HepG2 (cell line): Measurements from ENCODE around the gene FANCG. TPM values are rescaled to one million over a fixed set of nuclear protein-coding genes. Genes with fewer than 3 reads are reported as not detected.

Source experiments
- ATAC-seq: fragments of 200-7000 bp; cut with Tn5 transposase; 3 replicates; pipeline ENCODE4 v1.9.1; 2020; ENCODE audit warnings: mild to moderate bottlenecking, moderate library complexity
- BruUV-seq: library from RNA; stranded (reverse); fragments of 400-500 nt; replicated peaks from 2 replicates; lab custom pipeline; 2021; lab: Mats Ljungman, UMichigan
- CTCF ChIA-PET: fragments of 300-600 bp; formaldehyde crosslinking; extraction: SDS; loops from one replicate; lab custom pipeline; 2021; ENCODE audit warnings: low total read pairs, inconsistent platforms, low intra/inter-chr PET ratio; lab: Yijun Ruan, JAX
- POLR2A ChIA-PET: fragments of 350-600 bp; sonication (Branson Sonifier 250); formaldehyde crosslinking; loops from one replicate; lab custom pipeline; 2020; ENCODE audit warnings: antibody characterized with exemption, inconsistent platforms; lab: Yijun Ruan, JAX
- DNase-seq: peaks from one replicate; pipeline ENCODE4 v3.0.0-alpha.2; 2015; ENCODE audit warnings: low spot score
- FAIRE-seq: peaks from 3 replicates; lab custom pipeline; 2011; peaks lifted over from hg19 to GRCh38; lab: Jason Lieb, UNC
- H2AFZ ChIP-seq: one replicate; pipeline ENCODE4 v1.6.1; 2011; ENCODE audit warnings: low read length, inconsistent platforms
- H3K27ac ChIP-seq: fragments of 300-600 bp; 3 replicates; pipeline ENCODE4 v1.8.0; 2011; ENCODE audit warnings: mixed run types, mild to moderate bottlenecking, mixed read lengths, low read length, inconsistent platforms; ENCODE audit not compliant: insufficient read depth; ENCODE audit errors: extremely low read length
- H3K27me3 ChIP-seq, 2 experiments: fragments of 200-600 bp in 1 of 2; 2 replicates in 1 of 2; 3 replicates in 1 of 2; pipeline versions ENCODE4 v1.6.0 to v1.8.0; 2011; ENCODE audit warnings: low read length in 2 of 2, mild to moderate bottlenecking in 2 of 2, moderate library complexity in 2 of 2, inconsistent platforms in 1 of 2; ENCODE audit not compliant: insufficient read depth in 2 of 2, control insufficient read depth in 1 of 2
- H3K36me3 ChIP-seq, 2 experiments: fragments of 200-600 bp in 1 of 2; replicated peaks in 1 of 2; 2 replicates in 1 of 2; 3 replicates in 1 of 2; pipeline versions ENCODE4 v1.5.1 to v1.8.0; 2011; ENCODE audit warnings: low read length in 2 of 2, inconsistent platforms in 1 of 2; ENCODE audit not compliant: insufficient read depth in 2 of 2, control insufficient read depth in 1 of 2
- H3K4me1 ChIP-seq: 2 replicates; pipeline ENCODE4 v1.5.1; 2012; ENCODE audit warnings: low read length, inconsistent platforms; ENCODE audit not compliant: insufficient read depth
- H3K4me2 ChIP-seq: 2 replicates; pipeline ENCODE4 v1.6.0; 2011; ENCODE audit warnings: low read depth, low read length, inconsistent platforms
- H3K4me3 ChIP-seq, 3 experiments: fragments of 200-600 bp in 1 of 3; sonication (generic), shearing (Covaris generic) in 1 of 3; replicated peaks in 1 of 3; 2 replicates each; pipeline ENCODE4 v1.5.1; 2011 to 2016; ENCODE audit warnings: low read length in 3 of 3, inconsistent platforms in 2 of 3, low read depth in 2 of 3, mild to moderate bottlenecking in 2 of 3, control low read depth in 1 of 3, mixed read lengths in 1 of 3; ENCODE audit not compliant: insufficient read depth in 1 of 3
- H3K79me2 ChIP-seq: one replicate; pipeline ENCODE4 v1.6.1; 2011; ENCODE audit warnings: low read length, inconsistent platforms; ENCODE audit not compliant: insufficient read depth
- H3K9ac ChIP-seq: 2 replicates; pipeline ENCODE4 v1.6.0; 2011; ENCODE audit warnings: mild to moderate bottlenecking, low read depth, low read length, inconsistent platforms; ENCODE audit not compliant: insufficient read depth
- H3K9me3 ChIP-seq: 2 replicates; pipeline ENCODE4 v1.5.1; 2012; ENCODE audit warnings: mild to moderate bottlenecking, low read length
- H4K20me1 ChIP-seq: 2 replicates; pipeline ENCODE4 v1.6.0; 2011; ENCODE audit warnings: inconsistent platforms, mild to moderate bottlenecking, low read length, moderate library complexity; ENCODE audit not compliant: insufficient read depth
- FLYWCH1 ChIP-seq: sonication (generic); formaldehyde crosslinking; IDR thresholded peaks from 2 replicates; pipeline ENCODE4 v1.8.1; 2023; ENCODE audit warnings: mild to moderate bottlenecking, missing genetic modification reagents
- FOXC1 ChIP-seq: sonication (generic); formaldehyde crosslinking; IDR thresholded peaks from 2 replicates; pipeline ENCODE4 v1.8.0; 2022; ENCODE audit warnings: mild to moderate bottlenecking, missing genetic modification reagents, borderline replicate concordance
- REL ChIP-seq: sonication (generic); formaldehyde crosslinking; conservative IDR thresholded peaks from 2 replicates; pipeline ENCODE4 v1.8.0; 2022; ENCODE audit warnings: mild to moderate bottlenecking, missing genetic modification reagents, moderate library complexity
- SNAPC2 ChIP-seq: sonication (generic); formaldehyde crosslinking; IDR thresholded peaks from 2 replicates; pipeline ENCODE4 v1.8.1; 2022; ENCODE audit warnings: mild to moderate bottlenecking, missing genetic modification reagents
- SUZ12 ChIP-seq: fragments of 150-350 bp; IDR thresholded peaks from 2 replicates; pipeline ENCODE4 v1.6.1; 2014; ENCODE audit warnings: low read depth, low read length
- SYNCRIP ChIP-seq: fragments of 200-400 bp; formaldehyde crosslinking; IDR thresholded peaks from 2 replicates; pipeline ENCODE4 v1.6.1; 2018; ENCODE audit warnings: mild to moderate bottlenecking, low read depth, low read length; ENCODE audit not compliant: insufficient read depth
- ZNF143 ChIP-seq: sonication (generic); formaldehyde crosslinking; IDR thresholded peaks from 2 replicates; pipeline ENCODE4 v1.4.0; 2020; ENCODE audit warnings: missing genetic modification reagents
- ZNF431 ChIP-seq: sonication (generic); formaldehyde crosslinking; IDR thresholded peaks from 2 replicates; pipeline ENCODE4 v1.9.0; 2022; ENCODE audit warnings: missing genetic modification reagents, low read depth, mild to moderate bottlenecking, borderline replicate concordance
- ZNF552 ChIP-seq: sonication (generic); formaldehyde crosslinking; IDR thresholded peaks from 2 replicates; pipeline ENCODE4 v1.9.0; 2022; ENCODE audit warnings: missing genetic modification reagents, mild to moderate bottlenecking, borderline replicate concordance
- ZNF607 ChIP-seq: sonication (generic); formaldehyde crosslinking; IDR thresholded peaks from 2 replicates; pipeline ENCODE4 v1.5.1; 2020; ENCODE audit warnings: missing genetic modification reagents, mild to moderate bottlenecking, borderline replicate concordance
- ZNF616 ChIP-seq: sonication (generic); formaldehyde crosslinking; IDR thresholded peaks from 2 replicates; pipeline ENCODE4 v1.5.0; 2020; ENCODE audit warnings: low read depth, mild to moderate bottlenecking, missing genetic modification reagents
- WGBS: methylation state at CpG from one replicate; pipeline ENCODE4 v1.1.6; 2017; ENCODE audit warnings: low lambda C conversion rate; 5-methylcytosine and 5-hydroxymethylcytosine counted together
- in situ Hi-C: cut with HindIII; loops from 2 replicates; pipeline ENCODE4 v1.10.0; 2017; ENCODE audit warnings: low pct_unique_long_range_greater_than_20kb; ENCODE audit not compliant: extremely low pct_ligation_motif_present
- intact Hi-C: fragments of 100-400 bp; cut with micrococcal nuclease; formaldehyde crosslinking; loops from one replicate; pipeline ENCODE4 v1.10.0; 2022; ENCODE audit not compliant: unreplicated experiment
- polyA plus RNA-seq, 8 experiments: library from polyadenylated mRNA; depleted of rRNA in 3 of 8; stranded (reverse) in 7 of 8; unstranded in 1 of 8; fragments of >200 nt; fragmentation: Illumina TruSeq in 4 of 8; extraction: Trizol in 4 of 8; gene quantifications; 2 replicates each; pipeline versions ENCODE4 v1.2.1 to v1.2.3, GENCODE V29; 2011 to 2016; ENCODE audit warnings: low read depth in 4 of 8, missing spikeins in 1 of 8, mixed read lengths in 1 of 8; ENCODE audit not compliant: insufficient read depth in 1 of 8
- total RNA-seq, 5 experiments: library from RNA; depleted of rRNA; stranded (reverse); fragments of >200 nt; fragmentation: Illumina TruSeq; extraction: Trizol; gene quantifications; 2 replicates each; pipeline ENCODE4 v1.2.3, GENCODE V29; 2016; ENCODE audit warnings: low read depth in 1 of 5
- TF ChIP-seq, protein P1 (sequence below): IDR thresholded peaks from 2 replicates; pipeline ENCODE4 v1.6.1; 2016; ENCODE audit warnings: low read depth

The FANCG gene
- total and polyA plus RNA-seq, 2 of the 13 experiments (the other 11 are each of a cell fraction or from before 2014, with no cell fraction given), result 14.4 to 45.1 TPM

DNA sequence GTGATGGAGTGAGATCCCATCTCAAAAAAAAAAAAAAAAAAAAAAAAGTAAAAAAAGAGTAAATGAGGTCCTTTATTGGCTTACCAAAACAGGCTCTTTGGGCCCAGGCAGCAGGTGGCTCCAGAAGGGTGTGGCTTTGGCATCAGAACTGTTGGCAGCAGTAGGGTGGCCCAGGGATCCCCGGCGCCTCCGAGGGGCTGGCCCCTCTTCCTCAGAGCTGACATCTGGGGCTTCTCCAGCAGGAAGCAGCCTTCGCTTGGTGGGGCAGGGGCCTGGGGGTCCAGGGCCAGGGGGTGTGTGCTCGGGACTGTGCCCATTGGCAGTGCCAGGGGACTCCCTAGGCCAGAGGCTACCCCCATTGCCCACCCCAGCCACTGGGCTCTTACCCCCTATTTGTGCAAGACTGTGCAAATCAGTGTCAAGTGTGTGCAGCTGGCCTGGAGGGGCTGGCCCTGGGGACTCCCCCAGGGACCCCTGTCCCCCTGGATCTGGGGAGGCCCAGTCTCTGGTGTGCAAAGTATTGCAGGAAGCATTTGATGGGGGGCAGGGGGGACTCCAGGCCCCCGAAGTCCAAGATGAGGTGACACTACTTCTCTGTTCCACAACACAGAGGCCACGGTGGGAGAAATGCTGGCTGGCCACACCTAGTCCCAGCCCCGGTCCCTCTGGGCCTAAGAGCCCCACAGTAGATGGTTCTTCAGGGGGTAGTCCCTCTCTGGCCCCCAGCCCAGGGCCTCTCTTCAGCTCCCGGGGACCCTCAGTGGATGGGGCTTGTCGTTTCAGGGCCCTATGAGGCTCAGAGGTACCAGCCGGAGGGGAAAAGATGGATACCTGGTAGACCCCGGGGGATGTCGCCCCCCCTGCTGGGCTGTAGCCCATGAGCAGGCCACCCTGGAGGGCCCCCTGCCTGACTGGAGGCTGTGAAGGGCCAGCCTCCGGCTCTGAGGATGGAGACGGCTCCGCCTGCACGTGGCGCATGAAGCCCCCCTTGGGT is 27.9 kb upstream of the FANCG start:
- no peak for TF ChIP-seq FOXC1
- TF ChIP-seq ZNF143 (CRISPR knock-in tag), result no peak
- no peak for TF ChIP-seq SYNCRIP
- TF ChIP-seq ZNF607 (CRISPR knock-in tag), result no peak
- TF ChIP-seq, protein P1, sequence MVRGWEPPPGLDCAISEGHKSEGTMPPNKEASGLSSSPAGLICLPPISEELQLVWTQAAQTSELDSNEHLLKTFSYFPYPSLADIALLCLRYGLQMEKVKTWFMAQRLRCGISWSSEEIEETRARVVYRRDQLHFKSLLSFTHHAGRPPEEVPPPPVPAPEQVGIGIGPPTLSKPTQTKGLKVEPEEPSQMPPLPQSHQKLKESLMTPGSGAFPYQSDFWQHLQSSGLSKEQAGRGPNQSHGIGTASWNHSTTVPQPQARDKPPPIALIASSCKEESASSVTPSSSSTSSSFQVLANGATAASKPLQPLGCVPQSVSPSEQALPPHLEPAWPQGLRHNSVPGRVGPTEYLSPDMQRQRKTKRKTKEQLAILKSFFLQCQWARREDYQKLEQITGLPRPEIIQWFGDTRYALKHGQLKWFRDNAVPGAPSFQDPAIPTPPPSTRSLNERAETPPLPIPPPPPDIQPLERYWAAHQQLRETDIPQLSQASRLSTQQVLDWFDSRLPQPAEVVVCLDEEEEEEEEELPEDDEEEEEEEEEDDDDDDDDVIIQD (CRISPR knock-in tag), result no peak
- no peak for TF ChIP-seq REL
- no peak for TF ChIP-seq SUZ12
- no peak for TF ChIP-seq ZNF552 (CRISPR knock-in tag)
- TF ChIP-seq ZNF616, result no peak
- no peak for TF ChIP-seq SNAPC2 (CRISPR knock-in tag)
- TF ChIP-seq ZNF431 (CRISPR knock-in tag), result no peak
- TF ChIP-seq FLYWCH1, result no peak
- TF ChIP-seq, all 625 proteins: peak for 0
- no peak overlapping the region for H3K27ac ChIP-seq
- no peak for DNase-seq
- no peak overlapping the region for H3K4me2 ChIP-seq
- ChIA-PET POLR2A (no interaction called here), CTCF (no interaction called here)
- H3K79me2 ChIP-seq, result peaks cover 3% of the 10 kb centered on the region
- no peak for FAIRE-seq
- H3K9ac ChIP-seq, result no peak overlapping the region
- H3K36me3 ChIP-seq, result peaks cover 0 to 4% of the 10 kb centered on the region in 2 experiments; a peak in 1 of 5 replicates
- no peaks in the 10 kb centered on the region for H3K9me3 ChIP-seq
- no peak overlapping the region for H2AFZ ChIP-seq
- no peaks in the 10 kb centered on the region for H4K20me1 ChIP-seq
- 82% methylated on average over 5 of the region's 18 CpGs for WGBS
- no peaks in the 10 kb centered on the region; a peak in 1 of 5 replicates for H3K27me3 ChIP-seq
- H3K4me1 ChIP-seq, result peaks cover 31% of the 10 kb centered on the region
- no peak for ATAC-seq
- intact Hi-C loops, result no loop called here
- in situ Hi-C loops, result no loop called here
- BruUV-seq, result no TSS peak
- H3K4me3 ChIP-seq, result no peak overlapping the region
